ENCODE data around the gene ACP1.

The ACP1 gene

DNA sequence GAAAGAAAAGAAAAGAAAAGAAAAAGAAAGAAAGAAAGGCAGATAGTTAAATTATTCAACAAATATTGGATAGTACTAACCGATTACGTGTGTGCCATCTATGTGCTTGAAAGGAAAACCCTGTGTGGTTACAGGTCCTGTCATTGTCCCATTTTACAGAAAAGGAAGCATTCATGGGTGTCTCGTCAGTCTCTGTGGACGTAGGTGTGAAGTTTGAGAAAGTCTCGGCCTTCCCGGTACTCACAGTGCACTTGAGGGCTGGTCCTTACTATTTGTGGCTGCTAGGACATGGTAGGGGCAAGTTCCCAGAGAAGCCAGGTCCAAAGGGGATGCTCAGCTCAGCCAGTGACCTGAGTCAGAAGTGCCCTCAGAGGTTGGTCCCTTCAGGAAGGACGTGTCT lies 20.2 kb upstream of the ACP1 start:
- DNase-seq (ENCODE audit: extremely low read depth, low read depth): no peak
- TF ChIP-seq, protein P1, sequence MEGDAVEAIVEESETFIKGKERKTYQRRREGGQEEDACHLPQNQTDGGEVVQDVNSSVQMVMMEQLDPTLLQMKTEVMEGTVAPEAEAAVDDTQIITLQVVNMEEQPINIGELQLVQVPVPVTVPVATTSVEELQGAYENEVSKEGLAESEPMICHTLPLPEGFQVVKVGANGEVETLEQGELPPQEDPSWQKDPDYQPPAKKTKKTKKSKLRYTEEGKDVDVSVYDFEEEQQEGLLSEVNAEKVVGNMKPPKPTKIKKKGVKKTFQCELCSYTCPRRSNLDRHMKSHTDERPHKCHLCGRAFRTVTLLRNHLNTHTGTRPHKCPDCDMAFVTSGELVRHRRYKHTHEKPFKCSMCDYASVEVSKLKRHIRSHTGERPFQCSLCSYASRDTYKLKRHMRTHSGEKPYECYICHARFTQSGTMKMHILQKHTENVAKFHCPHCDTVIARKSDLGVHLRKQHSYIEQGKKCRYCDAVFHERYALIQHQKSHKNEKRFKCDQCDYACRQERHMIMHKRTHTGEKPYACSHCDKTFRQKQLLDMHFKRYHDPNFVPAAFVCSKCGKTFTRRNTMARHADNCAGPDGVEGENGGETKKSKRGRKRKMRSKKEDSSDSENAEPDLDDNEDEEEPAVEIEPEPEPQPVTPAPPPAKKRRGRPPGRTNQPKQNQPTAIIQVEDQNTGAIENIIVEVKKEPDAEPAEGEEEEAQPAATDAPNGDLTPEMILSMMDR (IDR thresholded peaks at IDR 0.05; ENCODE audit: low read depth, low read length): no peak

DNA sequence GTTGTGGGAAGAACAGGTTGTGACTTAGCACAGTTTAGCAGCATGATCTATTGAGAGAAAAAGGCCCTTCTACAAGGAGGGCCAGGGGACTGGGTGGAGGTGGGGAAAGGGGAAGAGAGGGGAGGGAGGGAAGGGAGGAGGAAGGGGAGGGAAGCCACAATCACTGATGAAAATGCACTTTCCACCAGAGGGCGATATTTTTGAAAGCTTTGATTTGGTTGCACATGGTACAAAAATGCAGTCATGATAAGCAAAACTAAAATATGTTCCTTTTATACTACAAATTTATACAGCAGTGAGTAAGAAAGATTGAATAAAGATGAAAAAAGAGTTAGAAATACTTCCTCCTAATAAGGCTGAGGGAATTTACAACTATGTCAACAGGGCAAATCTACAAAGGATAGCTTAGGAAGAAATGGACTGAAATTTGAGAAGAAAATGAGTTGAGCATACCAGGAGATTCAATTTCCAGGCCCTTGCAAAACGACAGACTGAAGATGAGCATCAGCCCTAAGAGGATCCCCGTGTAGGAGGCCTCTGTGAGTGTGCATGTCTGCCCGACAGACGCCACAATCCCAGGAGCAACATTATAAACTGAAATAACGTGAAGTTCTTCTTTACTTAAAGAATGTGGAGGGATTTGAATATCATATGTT lies 18.1 kb upstream of the ACP1 start:
- TF ChIP-seq, protein P1 (IDR thresholded peaks at IDR 0.05; ENCODE audit: low read depth, low read length): peak; percentile 58
- DNase-seq (ENCODE audit: extremely low read depth, low read depth): no peak

DNA sequence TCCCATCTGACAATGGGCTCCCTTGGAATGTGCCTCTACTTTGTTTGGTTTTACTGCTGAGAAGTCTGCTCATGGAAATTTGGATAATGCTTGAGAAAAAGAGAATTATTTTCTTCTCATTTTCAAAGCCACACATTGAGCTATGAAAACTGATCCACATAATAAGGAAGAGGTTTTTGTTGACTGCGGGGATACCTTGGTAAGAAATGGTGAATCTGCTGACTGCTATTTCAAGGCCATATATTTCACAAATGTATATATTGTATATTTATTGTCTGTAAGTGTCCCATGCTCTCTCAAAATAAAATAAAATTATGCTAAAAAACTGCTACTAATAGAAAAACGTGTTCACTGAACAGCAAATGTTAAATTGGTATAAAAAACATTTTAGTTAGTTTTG lies 16.0 kb upstream of the ACP1 start:
- DNase-seq (ENCODE audit: extremely low read depth, low read depth): no peak
- TF ChIP-seq, protein P1 (IDR thresholded peaks at IDR 0.05; ENCODE audit: low read depth, low read length): no peak

DNA sequence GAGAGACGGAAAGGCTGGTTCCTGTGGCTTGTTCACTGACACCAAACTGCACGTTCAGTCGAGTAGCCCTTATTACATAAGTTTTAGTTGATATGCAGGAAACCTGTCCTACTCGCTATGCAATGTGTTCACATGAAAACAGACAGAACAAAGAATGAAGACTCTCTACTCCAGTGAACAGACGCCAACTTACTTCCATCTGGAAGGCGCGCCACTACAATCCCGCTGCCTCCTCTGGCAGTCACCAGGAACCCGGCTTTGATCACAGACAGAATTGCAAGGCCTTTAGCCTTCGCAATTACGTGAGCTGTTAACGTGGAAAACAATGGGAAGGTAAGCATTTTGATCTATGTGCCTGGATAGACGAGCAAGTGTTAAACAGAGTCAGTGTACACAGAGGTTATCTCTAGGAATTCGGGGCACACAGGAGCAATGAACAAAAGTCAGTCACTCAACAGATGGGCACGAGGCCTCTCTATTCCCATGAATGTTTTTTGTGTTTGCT lies 15.2 kb upstream of the ACP1 start:
- DNase-seq (ENCODE audit: extremely low read depth, low read depth): no peak
- TF ChIP-seq, protein P1 (IDR thresholded peaks at IDR 0.05; ENCODE audit: low read depth, low read length): no peak

DNA sequence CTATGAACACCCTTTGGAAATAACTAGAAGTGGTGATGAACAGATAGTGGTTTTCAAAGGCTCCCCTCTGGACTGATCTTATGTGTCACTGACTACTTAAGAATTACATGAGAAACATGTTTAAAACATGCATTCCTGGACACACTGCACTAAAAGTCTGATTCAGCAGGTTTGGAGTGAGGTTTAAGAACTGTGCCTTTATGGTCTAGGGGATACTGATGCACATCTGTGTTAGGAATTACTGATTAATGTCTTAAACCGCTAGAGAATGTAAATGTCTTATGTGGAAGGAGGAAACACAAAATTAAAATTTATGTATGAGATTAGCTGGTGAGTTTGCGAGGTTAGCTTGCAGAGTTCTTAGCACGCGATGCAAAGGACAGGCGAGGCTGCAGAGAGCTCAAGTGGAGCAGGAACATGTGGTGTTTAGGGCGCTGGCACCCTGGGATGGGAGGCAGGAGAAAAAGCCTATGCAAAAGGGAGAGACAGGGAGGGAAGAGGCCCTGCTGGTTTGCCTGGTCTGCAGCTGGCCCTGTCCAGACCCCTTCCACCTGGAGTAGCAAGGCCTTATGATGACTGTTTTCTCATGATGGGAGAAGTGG lies 12.6 kb upstream of the ACP1 start:
- TF ChIP-seq, protein P1 (IDR thresholded peaks at IDR 0.05; ENCODE audit: low read depth, low read length): no peak
- no peak for DNase-seq (ENCODE audit: extremely low read depth, low read depth)

DNA sequence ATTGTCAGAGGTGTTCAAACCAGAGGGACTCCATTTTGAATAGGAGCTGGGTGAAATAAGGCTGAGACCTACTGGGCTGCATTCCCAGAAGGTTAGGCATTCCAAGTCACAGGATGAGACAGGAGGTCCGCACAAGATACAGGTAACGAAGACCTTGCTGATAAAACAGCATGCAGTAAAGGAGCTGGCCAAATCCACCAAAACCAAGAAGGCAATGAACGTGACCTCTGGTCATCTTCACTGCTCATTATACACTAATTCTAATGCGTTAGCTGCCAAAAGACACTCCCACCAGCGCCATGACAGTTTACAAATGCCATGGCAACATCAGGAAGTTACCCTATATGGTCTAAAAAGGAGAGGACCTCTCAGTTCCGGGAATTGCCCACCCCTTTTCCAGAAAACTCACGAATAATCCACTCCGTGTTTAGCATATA lies 11.5 kb upstream of the ACP1 start:
- TF ChIP-seq, protein P1 (IDR thresholded peaks at IDR 0.05; ENCODE audit: low read depth, low read length): no peak
- DNase-seq (ENCODE audit: extremely low read depth, low read depth): no peak

DNA sequence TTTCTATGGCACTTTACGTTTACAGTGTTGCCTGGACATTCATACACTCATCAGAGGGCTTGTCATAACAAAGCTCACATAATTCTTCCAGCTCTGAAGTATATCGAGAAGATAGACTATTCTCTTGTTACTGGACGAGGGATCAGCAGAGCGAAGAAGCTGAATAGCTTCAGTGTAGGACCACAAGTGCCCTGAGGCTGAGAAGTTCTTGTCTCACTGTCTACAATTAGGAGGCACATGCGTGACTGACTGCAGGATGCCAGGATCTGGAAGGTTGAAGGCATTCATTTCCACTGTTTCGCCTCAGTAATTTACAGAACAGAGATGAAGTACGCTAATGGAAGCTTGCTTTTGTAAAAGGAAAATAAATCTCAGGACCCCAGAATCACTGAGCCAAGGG lies 10.5 kb upstream of the ACP1 start:
- DNase-seq (ENCODE audit: extremely low read depth, low read depth): no peak
- TF ChIP-seq, protein P1 (IDR thresholded peaks at IDR 0.05; ENCODE audit: low read depth, low read length): no peak

All from AG09319 (cell line).